Ishikawa (cell line): ENCODE measurements around the gene CISTR.

Experiments used
- CEBPB ChIP-seq: IDR thresholded peaks from 2 replicates; pipeline ENCODE4 v1.6.1; 2012
- CREB1 ChIP-seq: IDR thresholded peaks from 2 replicates; pipeline ENCODE4 v1.6.1; 2012; ENCODE audit warnings: low read depth
- EGR1 ChIP-seq: IDR thresholded peaks from 2 replicates; pipeline ENCODE4 v1.6.1; 2012
- EP300 ChIP-seq: IDR thresholded peaks from 2 replicates; pipeline ENCODE4 v1.6.1; 2012; ENCODE audit warnings: borderline replicate concordance
- FOXM1 ChIP-seq: IDR thresholded peaks from 2 replicates; pipeline ENCODE4 v1.6.1; 2012; ENCODE audit warnings: low read depth, borderline replicate concordance
- MAX ChIP-seq: IDR thresholded peaks from 2 replicates; pipeline ENCODE4 v1.6.1; 2012
- NFIC ChIP-seq: IDR thresholded peaks from 2 replicates; pipeline ENCODE4 v1.6.1; 2012
- RAD21 ChIP-seq: IDR thresholded peaks from 2 replicates; pipeline ENCODE4 v1.6.1; 2012; ENCODE audit warnings: low read depth
- REST ChIP-seq: IDR thresholded peaks from 2 replicates; pipeline ENCODE4 v1.6.1; 2012; ENCODE audit warnings: low read depth, mild to moderate bottlenecking
- TAF1 ChIP-seq: IDR thresholded peaks from 2 replicates; pipeline ENCODE4 v1.6.1; 2012; ENCODE audit warnings: low read depth, mild to moderate bottlenecking
- TCF12 ChIP-seq: IDR thresholded peaks from 2 replicates; pipeline ENCODE4 v1.6.1; 2012; ENCODE audit warnings: low read depth
- TEAD4 ChIP-seq: IDR thresholded peaks from 2 replicates; pipeline ENCODE4 v1.6.1; 2012
- USF1 ChIP-seq: IDR thresholded peaks from 2 replicates; pipeline ENCODE4 v1.6.1; 2012
- YY1 ChIP-seq: IDR thresholded peaks from 2 replicates; pipeline ENCODE4 v1.6.1; 2012; ENCODE audit warnings: low read depth
- ZBTB7A ChIP-seq: IDR thresholded peaks from 2 replicates; pipeline ENCODE4 v1.6.1; 2012; ENCODE audit warnings: low read depth

CISTR gene

GRCh38 chr12:53706080-53706479 lies 45.7 kb downstream of the CISTR start:
- TF ChIP-seq EP300: no peak
- TF ChIP-seq CEBPB: no peak
- no peak for TF ChIP-seq YY1
- no peak for TF ChIP-seq TAF1
- no peak for TF ChIP-seq REST
- TF ChIP-seq FOXM1: no peak
- no peak for TF ChIP-seq TCF12

GRCh38 chr12:53703756-53704155 lies 48.0 kb downstream of the CISTR start:
- TF ChIP-seq MAX (no peak), USF1 (no peak), TEAD4 (no peak), EP300 (no peak), CEBPB (no peak), ZBTB7A (no peak), REST (no peak), RAD21 (no peak), YY1 (no peak), TCF12 (no peak), FOXM1 (no peak), TAF1 (no peak), CREB1 (no peak), EGR1 (no peak), NFIC (no peak)

GRCh38 chr12:53701518-53702264 lies 50.1 kb downstream of the CISTR start:
- TF ChIP-seq TCF12 (no peak), RAD21 (peak; percentile 100)

GRCh38 chr12:53700567-53700966 lies 51.2 kb downstream of the CISTR start:
- TF ChIP-seq ZBTB7A (no peak), TCF12 (no peak), MAX (no peak), CEBPB (no peak), REST (no peak), RAD21 (no peak), EGR1 (no peak), USF1 (no peak), TAF1 (no peak), CREB1 (no peak), EP300 (no peak), YY1 (no peak), FOXM1 (no peak), NFIC (no peak), TEAD4 (no peak)

- TF ChIP-seq TEAD4 (no peak), USF1 (no peak), MAX (no peak), NFIC (no peak), EP300 (no peak), CEBPB (no peak), RAD21 (no peak), FOXM1 (no peak), YY1 (no peak), CREB1 (no peak), ZBTB7A (no peak), TAF1 (no peak), EGR1 (no peak), TCF12 (no peak), REST (no peak)
Observed at GRCh38 chr12:53699678-53700025, 52.1 kb downstream of the CISTR start.
